GM19372 (cell line): ENCODE results near the gene KAT8.
"Not testable (repeated sequence)": the region's sequence is repeated elsewhere in the genome, so short reads cannot be mapped to it uniquely, and the experiment has no call there.

ENCODE experiments used
- ATAC-seq: cut with Tn5 transposase; IDR thresholded peaks from one replicate; pipeline ENCODE4 v1.9.1; 2021; ENCODE audit warnings: mild to moderate bottlenecking, low read depth, moderate library complexity; ENCODE audit not compliant: unreplicated experiment

Gene KAT8

GRCh38 chr16:31083556-31083955 is 33.9 kb upstream of the KAT8 start:
- ATAC-seq, result no peak

- no peak for ATAC-seq
Measured at GRCh38 chr16:31083981-31084380, 33.5 kb upstream of the KAT8 start.

GRCh38 chr16:31084584-31085302 is 32.7 kb upstream of the KAT8 start:
- no peak for ATAC-seq

- ATAC-seq, result no peak
Measured at GRCh38 chr16:31085411-31085810, 32.1 kb upstream of the KAT8 start.

GRCh38 chr16:31085873-31086628 is 31.4 kb upstream of the KAT8 start:
- no peak for ATAC-seq

- no peak for ATAC-seq
Measured at GRCh38 chr16:31086629-31086906, 30.9 kb upstream of the KAT8 start.

GRCh38 chr16:31087481-31087880 is 30.0 kb upstream of the KAT8 start:
- no peak for ATAC-seq

GRCh38 chr16:31087971-31088370 is 29.5 kb upstream of the KAT8 start:
- ATAC-seq, result no peak

- ATAC-seq, result no peak
Measured at GRCh38 chr16:31088459-31089183, 28.8 kb upstream of the KAT8 start, which contains the start of gene PRSS53. PRSS53 (minus strand) TSS chr16:31088943; CDS start chr16:31088809, 134 bp downstream.

- no peak for ATAC-seq
Measured at GRCh38 chr16:31089199-31089598, 28.3 kb upstream of the KAT8 start.

GRCh38 chr16:31090540-31090939 is 26.9 kb upstream of the KAT8 start:
- ATAC-seq, result no peak

- no peak for ATAC-seq
Measured at GRCh38 chr16:31092330-31092729, 25.1 kb upstream of the KAT8 start.

- ATAC-seq, result no peak
Measured at GRCh38 chr16:31093132-31093703, 24.2 kb upstream of the KAT8 start.

GRCh38 chr16:31094088-31094423 is 23.4 kb upstream of the KAT8 start:
- no peak for ATAC-seq

GRCh38 chr16:31094424-31095120 is 22.9 kb upstream of the KAT8 start, which contains the start of gene VKORC1:
VKORC1 (minus strand) TSS chr16:31094797; CDS start chr16:31094729, 68 bp downstream.
- ATAC-seq, result peak; percentile 84

- no peak for ATAC-seq
Measured at GRCh38 chr16:31099860-31100638, 17.4 kb upstream of the KAT8 start.

GRCh38 chr16:31100876-31101641 is 16.4 kb upstream of the KAT8 start:
- ATAC-seq, result not testable (repeated sequence)

- ATAC-seq, result peak; percentile 43
Measured at GRCh38 chr16:31105677-31106213, 11.7 kb upstream of the KAT8 start.
